RWPE1 (cell line): ENCODE data around the gene CXCL8.

ENCODE experiments used
- CTCF ChIA-PET: fragments of 350-600 bp; sonication (Branson Sonifier 250); formaldehyde crosslinking; extraction: SDS; loops from one replicate; lab custom pipeline; 2021; lab: Yijun Ruan, JAX
- POLR2A ChIA-PET: fragments of 400-600 bp; formaldehyde crosslinking; extraction: SDS; loops from one replicate; lab custom pipeline; 2020; ENCODE audit warnings: antibody characterized with exemption; ENCODE audit not compliant: low non-redundant PET; lab: Yijun Ruan, JAX
- DNase-seq: peaks from one replicate; pipeline ENCODE4 v3.0.0; 2012; ENCODE audit warnings: low spot score
- H3K27ac ChIP-seq: fragments of 450-650 bp; 2 replicates; pipeline ENCODE4 v1.5.1; 2017
- TF ChIP-seq, protein P1 (sequence below): fragments of 450-650 bp; conservative IDR thresholded peaks from 2 replicates; pipeline ENCODE4 v1.5.1; 2017; ENCODE audit warnings: low read depth, mild to moderate bottlenecking

Gene CXCL8

DNA sequence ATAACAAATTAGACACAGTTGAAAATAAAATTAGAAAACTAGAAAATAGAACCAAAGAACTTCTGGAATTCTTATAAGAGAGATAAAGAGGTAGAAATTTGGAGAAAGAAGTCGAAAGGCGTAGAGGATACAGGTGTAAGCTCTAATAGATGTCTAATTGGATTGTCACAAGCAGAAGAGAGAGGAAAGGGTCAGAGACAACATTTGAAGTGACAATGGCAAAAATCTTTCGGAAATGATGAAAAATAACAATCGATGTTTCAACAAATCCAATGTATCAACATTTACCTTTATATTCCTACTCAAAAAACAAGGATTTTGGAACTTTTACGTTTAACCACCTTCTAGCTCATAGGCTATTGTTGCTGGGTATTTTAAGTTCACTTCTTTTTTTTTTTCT, 3.8 kb downstream of the CXCL8 start:
- TF ChIP-seq, protein P1, sequence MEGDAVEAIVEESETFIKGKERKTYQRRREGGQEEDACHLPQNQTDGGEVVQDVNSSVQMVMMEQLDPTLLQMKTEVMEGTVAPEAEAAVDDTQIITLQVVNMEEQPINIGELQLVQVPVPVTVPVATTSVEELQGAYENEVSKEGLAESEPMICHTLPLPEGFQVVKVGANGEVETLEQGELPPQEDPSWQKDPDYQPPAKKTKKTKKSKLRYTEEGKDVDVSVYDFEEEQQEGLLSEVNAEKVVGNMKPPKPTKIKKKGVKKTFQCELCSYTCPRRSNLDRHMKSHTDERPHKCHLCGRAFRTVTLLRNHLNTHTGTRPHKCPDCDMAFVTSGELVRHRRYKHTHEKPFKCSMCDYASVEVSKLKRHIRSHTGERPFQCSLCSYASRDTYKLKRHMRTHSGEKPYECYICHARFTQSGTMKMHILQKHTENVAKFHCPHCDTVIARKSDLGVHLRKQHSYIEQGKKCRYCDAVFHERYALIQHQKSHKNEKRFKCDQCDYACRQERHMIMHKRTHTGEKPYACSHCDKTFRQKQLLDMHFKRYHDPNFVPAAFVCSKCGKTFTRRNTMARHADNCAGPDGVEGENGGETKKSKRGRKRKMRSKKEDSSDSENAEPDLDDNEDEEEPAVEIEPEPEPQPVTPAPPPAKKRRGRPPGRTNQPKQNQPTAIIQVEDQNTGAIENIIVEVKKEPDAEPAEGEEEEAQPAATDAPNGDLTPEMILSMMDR: no peak
- CTCF ChIA-PET: no interaction called here
- no peak overlapping the region for H3K27ac ChIP-seq
- DNase-seq: no peak
- POLR2A ChIA-PET: no interaction called here

DNA sequence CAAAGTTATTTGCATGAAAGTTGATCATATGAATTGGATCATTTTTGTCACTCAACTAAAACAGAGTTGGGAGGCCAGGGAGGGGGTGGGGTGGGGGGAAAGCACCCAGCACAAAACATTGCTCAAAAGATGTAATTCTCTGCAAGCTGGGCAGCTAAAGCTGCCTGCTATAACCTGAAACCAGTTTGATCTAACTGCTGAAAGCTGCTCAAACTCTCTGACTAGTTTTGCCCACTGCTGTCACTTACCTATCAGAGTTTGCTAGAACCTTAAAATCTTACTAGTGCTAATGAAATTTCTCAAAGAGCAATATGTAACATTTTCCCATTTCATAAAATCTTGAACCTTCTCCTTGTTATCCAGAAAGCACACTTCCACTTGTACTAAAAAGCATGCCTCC, 10.4 kb downstream of the CXCL8 start:
- H3K27ac ChIP-seq: no peak overlapping the region
- TF ChIP-seq, protein P1: no peak
- ChIA-PET CTCF (no interaction called here), POLR2A (no interaction called here)
- DNase-seq: no peak

DNA sequence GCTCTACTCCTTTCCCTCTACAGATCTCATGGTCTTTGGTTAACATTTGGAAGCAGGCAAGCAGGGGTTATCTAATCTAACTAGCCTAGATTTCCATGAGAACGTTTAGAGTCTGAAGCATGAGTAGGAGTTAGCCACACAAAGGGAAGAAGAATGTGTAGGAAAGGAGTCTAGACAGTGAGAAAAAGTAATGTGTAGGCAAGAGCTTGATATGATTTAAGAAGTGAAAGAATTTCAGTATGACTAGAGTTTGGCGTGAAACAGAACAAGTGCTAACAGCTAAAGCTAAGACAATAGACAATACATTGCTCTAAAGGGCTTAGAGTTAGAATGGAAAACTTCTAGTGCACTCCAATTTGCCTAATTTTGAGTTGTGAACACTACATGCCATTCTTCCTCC, 10.8 kb downstream of the CXCL8 start:
- CTCF ChIA-PET: no interaction called here
- H3K27ac ChIP-seq: no peak overlapping the region
- POLR2A ChIA-PET: no interaction called here
- no peak for DNase-seq
- TF ChIP-seq, protein P1: no peak

DNA sequence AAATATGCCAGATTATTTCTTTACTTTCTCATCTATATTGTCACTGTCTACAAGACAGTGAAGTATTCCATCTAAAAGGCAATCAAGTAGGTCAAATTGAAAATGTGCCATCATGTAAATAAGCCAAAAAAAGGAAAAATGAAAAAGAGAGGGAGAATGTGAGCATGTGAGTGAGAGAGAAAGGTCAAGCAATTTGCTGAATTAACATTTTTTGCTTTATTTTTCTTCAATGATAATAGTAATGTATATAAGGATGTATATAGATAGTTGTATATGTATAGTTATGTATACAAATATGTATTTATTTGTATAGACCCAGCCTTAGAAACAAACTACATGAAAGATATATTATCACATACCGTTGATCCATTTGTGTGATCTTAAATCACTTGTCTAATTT, 11.5 kb downstream of the CXCL8 start:
- CTCF ChIA-PET: no interaction called here
- DNase-seq: no peak
- POLR2A ChIA-PET: no interaction called here
- H3K27ac ChIP-seq: no peak overlapping the region
- TF ChIP-seq, protein P1: no peak

DNA sequence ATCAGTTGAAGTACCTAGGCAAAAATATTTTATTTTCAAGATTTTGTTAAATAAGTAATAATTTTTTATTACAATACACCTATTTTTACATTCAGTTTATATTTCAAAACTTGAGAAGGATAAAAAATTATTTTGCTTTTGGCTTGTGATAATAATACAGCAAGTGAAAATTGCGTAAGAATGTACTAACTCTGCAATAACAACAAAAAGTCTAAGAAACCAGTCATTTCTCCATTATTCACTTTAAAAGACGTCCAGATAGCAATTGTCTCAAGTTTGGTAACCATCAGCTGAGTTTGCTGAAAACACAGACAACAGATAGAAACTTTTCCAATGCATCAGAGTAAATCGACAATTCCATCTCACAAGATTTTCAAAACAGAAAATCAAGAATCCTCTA, 12.1 kb downstream of the CXCL8 start:
- ChIA-PET POLR2A (no interaction called here), CTCF (no interaction called here)
- no peak overlapping the region for H3K27ac ChIP-seq
- TF ChIP-seq, protein P1: no peak
- no peak for DNase-seq

DNA sequence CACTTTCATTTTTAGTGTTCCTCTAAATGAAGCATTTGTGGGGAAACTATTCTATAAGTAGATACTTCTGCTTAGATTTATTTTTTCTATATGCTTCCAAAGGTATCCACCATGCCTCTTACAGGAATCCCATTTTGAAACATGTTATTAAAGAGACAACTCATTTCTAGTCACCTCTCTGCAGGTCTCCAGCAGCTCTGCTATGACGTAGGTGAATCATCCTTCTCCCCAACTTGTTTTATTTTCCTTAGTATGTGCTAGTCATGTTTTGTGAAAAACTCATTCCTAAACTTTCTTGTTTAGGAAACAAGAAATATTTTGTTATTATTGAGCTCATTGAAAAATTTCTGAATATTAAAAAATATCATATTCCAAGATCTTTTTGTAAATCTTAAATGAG, 12.8 kb downstream of the CXCL8 start:
- DNase-seq: no peak
- ChIA-PET CTCF (no interaction called here), POLR2A (no interaction called here)
- TF ChIP-seq, protein P1: no peak
- no peak overlapping the region for H3K27ac ChIP-seq

DNA sequence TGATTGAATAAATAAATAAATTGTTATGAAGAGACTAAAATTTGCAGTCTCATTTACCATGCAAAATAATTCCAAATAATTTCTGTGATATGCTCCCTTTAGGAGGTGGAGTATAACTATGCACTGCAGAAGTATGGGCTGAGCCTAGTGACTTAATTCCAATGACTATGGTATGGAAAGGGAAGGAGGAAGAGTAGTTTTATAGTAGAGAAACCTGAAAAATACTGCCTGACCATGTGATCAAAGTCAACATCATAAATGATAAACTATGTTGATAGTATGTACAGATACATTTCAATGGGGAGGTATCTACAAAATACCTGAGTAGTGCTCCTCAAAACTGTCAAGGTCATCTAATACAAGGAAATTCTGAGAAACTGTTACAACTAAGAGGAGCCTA, 14.6 kb downstream of the CXCL8 start:
- DNase-seq: no peak
- TF ChIP-seq, protein P1: no peak
- ChIA-PET CTCF (no interaction called here), POLR2A (no interaction called here)
- H3K27ac ChIP-seq: no peak overlapping the region
